Measurements from ENCODE around the gene CNN3. TPM values are rescaled to one million over a fixed set of nuclear protein-coding genes. Genes with fewer than 3 reads are reported as not detected.

Gene CNN3
- total RNA-seq, 2 experiments from 2014 or later = not detected

GRCh38 chr1:94937820-94938219 lies 10.9 kb upstream of the CNN3 start:
- TF ChIP-seq CTCF (conservative IDR thresholded peaks at IDR 0.05; ENCODE audit: low read length) (no peak), EZH2phosphoT487 (IDR thresholded peaks at IDR 0.05; ENCODE audit: borderline replicate concordance, low read depth, low read length) (no peak)
- Histone ChIP-seq H3K4me3 (ENCODE audit: low read depth, low read length, poor library complexity, severe bottlenecking) (no peak overlapping the region), H3K4me2 (ENCODE audit: low read length) (no peak overlapping the region), H3K9me2 (ENCODE audit: insufficient read depth, low read length) (no peaks in the 10 kb centered on the region), H2AFZ (ENCODE audit: low read length) (no peak overlapping the region), H3K4me1 (ENCODE audit: insufficient read depth, low read length, poor library complexity, severe bottlenecking) (no peaks in the 10 kb centered on the region), H3K79me2 (ENCODE audit: insufficient read depth, low read depth, low read length) (no peaks in the 10 kb centered on the region), H3K36me3 (ENCODE audit: insufficient read depth, low read length) (no peaks in the 10 kb centered on the region), H3K27ac (ENCODE audit: low read depth, low read length, poor library complexity, severe bottlenecking) (no peak overlapping the region), H3K9me3 (ENCODE audit: low read length) (no peaks in the 10 kb centered on the region), H4K20me1 (ENCODE audit: insufficient read depth, low read length) (no peaks in the 10 kb centered on the region)
- intact Hi-C loops (cut with micrococcal nuclease; ENCODE audit: unreplicated experiment) = no loop called here
- DNase-seq (ENCODE audit: low spot score) = no peak
- BruUV-seq (replicated peaks) = no TSS peak
- POLR2A ChIA-PET = no interaction called here
- CTCF ChIA-PET (ENCODE audit: unreplicated experiment) = no interaction called here

- ChIA-PET POLR2A (no interaction called here), CTCF (ENCODE audit: unreplicated experiment) (no interaction called here)
- no peaks in the 10 kb centered on the region for H4K20me1 ChIP-seq (ENCODE audit: insufficient read depth, low read length)
Measured at GRCh38 chr1:94936861-94937620, 10.1 kb upstream of the CNN3 start.

More at GRCh38 chr1:94936861-94937620, 10.1 kb upstream of the CNN3 start:
- Histone ChIP-seq H3K79me2 (ENCODE audit: insufficient read depth, low read depth, low read length) (no peaks in the 10 kb centered on the region), H3K9me3 (ENCODE audit: low read length) (no peaks in the 10 kb centered on the region), H3K4me2 (ENCODE audit: low read length) (no peak overlapping the region), H3K4me3 (ENCODE audit: low read depth, low read length, poor library complexity, severe bottlenecking) (no peak overlapping the region), H3K36me3 (ENCODE audit: insufficient read depth, low read length) (no peaks in the 10 kb centered on the region), H3K9me2 (ENCODE audit: insufficient read depth, low read length) (no peaks in the 10 kb centered on the region), H2AFZ (ENCODE audit: low read length) (no peak overlapping the region), H3K27ac (ENCODE audit: low read depth, low read length, poor library complexity, severe bottlenecking) (no peak overlapping the region), H3K4me1 (ENCODE audit: insufficient read depth, low read length, poor library complexity, severe bottlenecking) (no peaks in the 10 kb centered on the region)
- no TSS peak for BruUV-seq (replicated peaks)
- TF ChIP-seq EZH2phosphoT487 (IDR thresholded peaks at IDR 0.05; ENCODE audit: borderline replicate concordance, low read depth, low read length) = no peak
- no peak for TF ChIP-seq CTCF (conservative IDR thresholded peaks at IDR 0.05; ENCODE audit: low read length)
- DNase-seq (ENCODE audit: low spot score) = no peak
- intact Hi-C loops (cut with micrococcal nuclease; ENCODE audit: unreplicated experiment) = no loop called here
